Small intestine (tissue), 7 donors: ENCODE results near the gene BCKDHA. TPM values are rescaled to one million over a fixed set of nuclear protein-coding genes. Genes with fewer than 3 reads are reported as not detected.

Experiments used
- DNase-seq, 2 donors: peaks; one replicate each; pipeline versions ENCODE4 v3.0.0 to v3.0.0-alpha.2; 2013
- FAIRE-seq: peaks from 2 replicates; lab custom pipeline; 2012; peaks lifted over from hg19 to GRCh38; lab: Jason Lieb, UNC
- H3K27ac ChIP-seq, 3 donors: one replicate each; pipeline ENCODE4 v1.5.1; 2013; ENCODE audit warnings: low read length in 2 of 3, mild to moderate bottlenecking in 2 of 3, control low read depth in 1 of 3, inconsistent platforms in 1 of 3, low read depth in 1 of 3, moderate library complexity in 1 of 3
- H3K27me3 ChIP-seq, 3 donors: one replicate each; pipeline ENCODE4 v1.6.1; 2013; ENCODE audit warnings: low read length in 3 of 3, inconsistent platforms in 1 of 3; ENCODE audit not compliant: control insufficient read depth in 3 of 3, insufficient read depth in 3 of 3
- H3K36me3 ChIP-seq, 3 donors: one replicate each; pipeline ENCODE4 v1.6.1; 2013; ENCODE audit warnings: low read length in 3 of 3, inconsistent platforms in 1 of 3, low read depth in 1 of 3, mild to moderate bottlenecking in 1 of 3, moderate library complexity in 1 of 3; ENCODE audit not compliant: control insufficient read depth in 3 of 3, insufficient read depth in 2 of 3
- H3K4me1 ChIP-seq, 3 donors: one replicate each; pipeline ENCODE4 v1.6.1; 2013; ENCODE audit warnings: low read length in 2 of 3, inconsistent platforms in 1 of 3, low read depth in 1 of 3, mild to moderate bottlenecking in 1 of 3, moderate library complexity in 1 of 3; ENCODE audit not compliant: control insufficient read depth in 3 of 3, insufficient read depth in 2 of 3
- H3K4me3 ChIP-seq, 3 donors: one replicate each; pipeline ENCODE4 v1.5.1; 2013; ENCODE audit warnings: low read length in 3 of 3, control low read depth in 1 of 3, inconsistent platforms in 1 of 3, low read depth in 1 of 3, mild to moderate bottlenecking in 1 of 3, moderate library complexity in 1 of 3
- H3K9me3 ChIP-seq, 2 donors: one replicate each; pipeline ENCODE4 v1.6.1; 2013; ENCODE audit warnings: low read depth in 1 of 2, low read length in 1 of 2; ENCODE audit not compliant: control insufficient read depth in 2 of 2, insufficient read depth in 1 of 2
- WGBS, 3 donors: extraction: QIAGEN DNeasy Blood & Tissue Kit; methylation state at CpG; one replicate each; pipeline ENCODE4 v1.1.7; 2013; 5-methylcytosine and 5-hydroxymethylcytosine counted together
- polyA plus RNA-seq, 4 donors: library from polyadenylated mRNA; stranded (reverse) in 3 of 4; unstranded in 1 of 4; fragments of 200-250 nt in 3 of 4; fragments of 120-200 nt in 1 of 4; gene quantifications; one replicate each; pipeline versions ENCODE4 v1.2.1 to v1.2.3, GENCODE V29; 2013
- donor health status: healthy with polysubstance abuse.
- donor health status: control.
- donor health status: control.
- donor health status: Bipolar disorder and iron deficiency.
- donor health status: healthy.

BCKDHA gene
- polyA plus RNA-seq, 4 donors, result 19.9 to 34.0 (median 24.8) TPM

DNA sequence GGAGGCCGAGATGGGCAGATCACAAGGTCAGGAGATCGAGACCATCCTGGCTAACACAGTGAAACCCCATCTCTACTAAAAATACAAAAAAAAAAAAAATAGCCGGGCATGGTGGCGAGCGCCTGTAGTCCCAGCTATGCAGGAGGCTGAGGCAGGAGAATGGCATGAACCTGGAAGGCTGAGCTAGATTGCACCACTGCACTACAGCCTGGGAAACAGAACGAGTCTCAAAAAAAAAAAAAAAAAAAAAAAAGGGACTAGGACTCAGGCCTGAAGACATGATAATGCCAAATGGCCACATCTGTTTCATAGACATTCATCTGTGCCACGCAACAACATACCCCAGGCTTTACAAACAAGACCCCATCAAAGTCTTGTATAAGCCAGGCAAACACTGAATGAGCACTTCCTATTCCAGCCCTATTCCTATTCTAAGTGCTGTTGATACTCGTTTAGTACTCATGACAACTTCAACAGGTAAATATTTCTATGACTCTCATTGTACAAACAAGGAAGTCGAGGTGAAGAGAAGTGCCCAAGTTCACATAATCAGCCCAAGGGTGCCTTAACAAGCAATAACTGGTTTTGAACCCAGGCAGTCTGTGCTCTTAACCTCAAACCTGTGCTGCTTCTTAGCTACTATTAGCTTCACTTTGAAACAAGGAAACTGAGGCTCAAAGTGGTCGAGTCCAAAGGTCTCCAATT, 35.3 kb upstream of the BCKDHA start:
- H3K4me3 ChIP-seq, result no peak overlapping the region
- H3K4me1 ChIP-seq, result peaks cover 3 to 19% (median 4%) of the 10 kb centered on the region in 3 donors
- 66 to 80% (median 68%) methylated on average over 8 to 10 of the region's 10 CpGs for WGBS, 3 donors
- no peaks in the 10 kb centered on the region for H3K9me3 ChIP-seq
- H3K36me3 ChIP-seq, result peaks cover 0 to 4% (median 0%) of the 10 kb centered on the region in 3 donors
- peak overlapping the region; percentile 37 to 65 (median 47) for H3K27ac ChIP-seq
- DNase-seq, result peak; percentile 40 to 60
- FAIRE-seq, result no peak
- no peaks in the 10 kb centered on the region for H3K27me3 ChIP-seq

DNA sequence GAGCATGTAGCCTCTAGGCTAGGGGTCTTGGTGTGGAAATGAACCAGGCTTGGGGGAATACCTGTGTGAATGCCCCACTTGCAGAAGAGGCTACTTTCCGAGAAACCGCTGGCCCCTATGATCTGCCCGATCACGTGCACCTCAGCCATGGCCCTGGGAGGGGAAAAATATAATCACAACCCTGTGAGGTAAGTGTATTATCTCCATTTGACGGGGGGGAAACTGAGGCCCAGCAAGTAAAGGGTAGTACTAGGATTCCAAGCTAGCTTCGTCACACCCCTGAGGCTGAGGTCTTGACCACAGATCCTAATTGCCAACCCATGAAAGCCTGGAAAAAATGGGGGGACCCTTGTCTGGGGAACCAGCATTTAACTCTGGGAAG, 34.3 kb upstream of the BCKDHA start:
- Histone ChIP-seq H3K27ac (peak overlapping the region; percentile 80 to 98 (median 97)), H3K36me3 (peaks cover 0 to 3% (median 0%) of the 10 kb centered on the region in 3 donors), H3K4me3 (peak overlapping the region in 2 of 3 donors; percentile 69 to 77), H3K27me3 (no peaks in the 10 kb centered on the region), H3K4me1 (peaks cover 4 to 29% (median 6%) of the 10 kb centered on the region in 3 donors), H3K9me3 (no peaks in the 10 kb centered on the region)
- DNase-seq, result no peak
- FAIRE-seq, result no peak
- WGBS, 3 donors, result 42 to 52% (median 47%) methylated on average over 6 of the region's 6 CpGs

DNA sequence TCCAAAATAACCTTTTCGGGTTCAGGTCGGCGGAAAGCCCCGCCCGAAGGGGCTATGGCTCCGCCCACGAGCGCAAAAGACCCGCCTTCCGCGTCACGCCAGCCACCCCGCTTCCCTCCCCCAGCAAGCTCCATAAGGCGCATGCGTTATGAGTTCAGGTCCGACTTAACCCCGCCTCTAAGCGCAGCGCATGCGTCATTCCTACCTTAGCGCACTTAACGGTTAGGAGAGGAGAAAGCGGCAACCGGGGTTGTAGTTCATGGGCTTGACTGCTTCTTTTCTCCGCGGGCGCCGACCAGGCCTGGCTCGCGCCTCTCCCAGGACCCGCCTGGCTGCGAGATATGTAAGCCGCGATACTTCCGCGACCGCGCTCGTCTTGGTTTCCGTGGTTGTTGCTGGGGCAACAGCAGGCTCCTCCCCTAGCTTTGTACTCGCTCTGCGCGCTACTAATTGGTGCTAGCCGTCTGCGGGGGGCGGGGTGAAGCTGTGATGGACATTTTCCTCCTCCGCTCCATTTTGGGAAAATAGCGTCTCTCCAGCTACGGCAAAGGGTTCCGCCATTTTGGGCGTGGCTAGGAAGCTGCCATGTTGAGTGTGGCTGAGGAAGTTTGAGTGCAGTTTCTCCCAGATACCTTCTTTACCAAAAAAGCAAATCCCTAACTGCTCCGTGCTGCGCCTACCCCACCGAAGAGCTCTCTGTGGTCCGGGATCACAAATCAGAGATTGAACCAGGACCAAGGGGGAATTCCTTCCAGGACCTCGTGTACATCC, 33.7 kb upstream of the BCKDHA start, which contains the start of gene B9D2:
Gene B9D2 (minus strand): TSS at position 397 of the 771 bp plus-strand sequence. CDS start 630 bp downstream, outside the sequence.
- no peak for FAIRE-seq

DNA sequence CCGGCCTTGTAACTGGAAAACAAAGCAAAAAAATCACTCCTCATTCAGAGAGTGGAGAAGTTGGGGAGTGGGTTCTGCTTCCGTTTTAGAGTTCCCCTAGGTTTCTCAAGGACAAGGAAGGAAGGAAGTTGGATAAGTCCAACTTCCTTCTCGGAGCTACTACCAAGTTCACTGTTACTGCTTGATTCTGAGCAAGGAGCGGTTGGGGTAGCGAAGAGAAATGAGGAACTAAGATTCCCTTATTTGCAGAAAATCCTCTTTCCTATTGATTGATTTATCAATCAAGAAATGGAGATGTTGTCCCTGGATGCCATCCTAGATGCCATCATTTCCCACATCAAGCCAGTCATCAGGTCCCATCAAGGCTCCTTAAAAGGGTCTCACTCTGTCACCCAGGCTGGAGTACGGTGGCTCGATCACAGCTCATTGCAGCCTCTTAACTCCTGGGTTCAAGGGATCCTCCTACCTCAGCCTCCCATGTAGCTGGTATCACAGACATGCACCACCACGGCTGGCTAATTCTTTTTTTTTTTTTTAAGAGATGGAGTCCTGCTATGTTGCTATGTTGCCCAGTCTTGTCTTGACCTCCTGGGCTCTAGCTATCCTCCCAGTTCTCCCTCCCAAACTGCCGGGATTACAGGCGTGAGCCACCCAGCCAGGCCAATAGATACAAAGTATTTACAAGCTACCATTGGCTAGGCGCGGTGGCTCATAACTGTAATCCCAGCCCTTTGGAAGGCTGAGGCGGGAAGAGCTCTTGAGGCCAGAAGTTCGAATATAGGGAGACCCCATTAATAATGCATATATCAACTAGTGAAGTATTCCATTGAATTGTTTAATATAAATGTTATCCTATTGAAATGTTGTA, 32.9 kb upstream of the BCKDHA start:
- H3K4me1 ChIP-seq, result peaks cover 4 to 29% (median 6%) of the 10 kb centered on the region in 3 donors
- FAIRE-seq (no peak), DNase-seq (no peak)
- no peaks in the 10 kb centered on the region for H3K9me3 ChIP-seq
- 73 to 76% (median 75%) methylated on average over 14 of the region's 14 CpGs for WGBS, 3 donors
- no peaks in the 10 kb centered on the region for H3K27me3 ChIP-seq
- peak overlapping the region; percentile 39 to 77 (median 54) for H3K4me3 ChIP-seq
- H3K27ac ChIP-seq, result peak overlapping the region; percentile 84 to 98 (median 97)
- H3K36me3 ChIP-seq, result peaks cover 0 to 10% (median 0%) of the 10 kb centered on the region in 3 donors

More for the DNA sequence above, 33.7 kb upstream of the BCKDHA start, which contains the start of gene B9D2:
- H3K4me3 ChIP-seq, result peak within 1 kb of the TSS; percentile 47 to 77 (median 69)
- H3K27me3 ChIP-seq, result no peaks in the 10 kb centered on the region
- peaks cover 4 to 29% (median 6%) of the 10 kb centered on the region in 3 donors for H3K4me1 ChIP-seq
- no peaks in the 10 kb centered on the region for H3K9me3 ChIP-seq
- peak; percentile 99 for DNase-seq
- H3K27ac ChIP-seq, result peak within 1 kb of the TSS; percentile 84 to 98 (median 97)
- 0 to 1% (median 0%) methylated on average over 51 to 56 of the region's 56 CpGs for WGBS, 3 donors
- H3K36me3 ChIP-seq, result peaks cover 0 to 6% (median 0%) of the 10 kb centered on the region in 3 donors

DNA sequence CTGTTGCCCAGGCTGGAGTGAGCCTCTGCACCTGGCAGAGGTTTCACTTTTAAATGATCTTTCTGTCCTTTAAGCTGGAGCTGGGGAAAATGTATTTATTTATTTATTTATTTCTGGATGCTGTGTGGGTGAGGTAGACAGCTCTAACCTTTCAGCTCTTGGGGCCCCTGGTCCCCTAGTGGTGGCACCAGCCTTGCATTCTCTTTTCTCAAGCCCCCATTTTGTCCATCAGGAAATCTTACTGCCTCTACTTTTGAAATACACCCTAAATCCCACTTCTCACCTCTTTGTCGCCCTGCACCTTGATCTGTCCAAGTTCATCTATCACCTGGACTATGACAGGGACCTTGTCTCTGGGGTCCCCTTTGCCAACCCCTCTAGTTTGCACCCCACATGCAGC, 31.5 kb upstream of the BCKDHA start:
- FAIRE-seq (no peak), DNase-seq (no peak)
- WGBS, 3 donors, result 67 to 100% (median 96%) methylated on average over 1 of the region's 1 CpG
- no peak overlapping the region for H3K27ac ChIP-seq
- H3K36me3 ChIP-seq, result peaks cover 0 to 10% (median 0%) of the 10 kb centered on the region in 3 donors
- no peak overlapping the region for H3K4me3 ChIP-seq
- no peaks in the 10 kb centered on the region for H3K27me3 ChIP-seq
- peaks cover 4 to 29% (median 6%) of the 10 kb centered on the region in 3 donors for H3K4me1 ChIP-seq
- H3K9me3 ChIP-seq, result no peaks in the 10 kb centered on the region

DNA sequence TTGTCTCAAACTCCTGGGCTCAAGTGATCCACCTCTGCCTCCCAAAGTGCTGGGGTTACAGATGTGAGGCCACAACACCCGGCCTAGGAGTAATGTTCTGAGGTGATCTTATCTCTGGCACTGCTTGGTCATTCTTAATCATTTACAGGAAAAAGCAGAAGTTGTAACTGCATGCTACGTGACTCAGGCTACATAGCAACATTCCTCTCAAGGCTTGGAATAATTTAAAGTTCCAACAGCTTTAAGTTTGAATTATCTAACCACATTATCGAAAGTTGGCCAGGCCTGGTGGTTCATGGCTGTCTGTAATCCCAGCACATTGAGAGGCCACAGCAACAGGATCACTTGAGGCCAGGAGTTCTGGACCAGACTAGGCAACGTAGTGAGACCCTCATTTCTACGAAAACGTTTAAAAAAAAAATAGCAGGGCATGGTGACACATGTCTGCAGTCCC, 29.7 kb upstream of the BCKDHA start:
- FAIRE-seq (no peak), DNase-seq (peak; percentile 53 to 67)
- no peaks in the 10 kb centered on the region for H3K9me3 ChIP-seq
- H3K27me3 ChIP-seq, result no peaks in the 10 kb centered on the region
- 26 to 49% (median 33%) methylated on average over 6 of the region's 6 CpGs for WGBS, 3 donors
- H3K36me3 ChIP-seq, result peaks cover 0 to 10% (median 0%) of the 10 kb centered on the region in 3 donors
- peaks cover 3 to 22% (median 6%) of the 10 kb centered on the region in 3 donors for H3K4me1 ChIP-seq
- H3K27ac ChIP-seq, result peak overlapping the region in 2 of 3 donors; percentile 46 to 83
- H3K4me3 ChIP-seq, result no peak overlapping the region

DNA sequence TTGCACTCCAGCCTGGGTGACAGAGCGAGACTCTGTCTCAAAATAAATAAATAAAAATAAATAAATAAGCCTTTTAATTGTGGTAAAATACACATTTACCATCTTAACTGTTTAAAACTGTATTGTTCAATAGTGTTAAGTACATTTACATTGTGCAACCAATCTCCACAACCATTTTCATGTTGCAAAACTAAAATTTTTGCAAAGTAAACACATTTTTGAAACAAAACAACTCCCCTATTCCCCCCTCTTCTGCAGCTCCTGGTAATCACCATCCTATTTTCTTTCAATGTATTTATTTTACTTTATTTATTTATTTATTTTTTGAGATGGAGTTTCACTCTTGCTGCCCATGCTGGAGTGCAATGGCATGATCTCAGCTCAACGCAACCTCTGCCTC, 27.8 kb upstream of the BCKDHA start:
- peaks cover 2 to 13% (median 8%) of the 10 kb centered on the region in 3 donors for H3K4me1 ChIP-seq
- H3K27me3 ChIP-seq, result no peaks in the 10 kb centered on the region
- 96 to 100% (median 96%) methylated on average over 2 of the region's 2 CpGs for WGBS, 3 donors
- H3K9me3 ChIP-seq, result no peaks in the 10 kb centered on the region
- H3K36me3 ChIP-seq, result peaks cover 0 to 10% (median 0%) of the 10 kb centered on the region in 3 donors
- no peak for DNase-seq
- no peak overlapping the region for H3K27ac ChIP-seq
- no peak for FAIRE-seq
- H3K4me3 ChIP-seq, result no peak overlapping the region
